Caco-2 (cell line): ENCODE data around the gene TLR10. TPM values are rescaled to one million over a fixed set of nuclear protein-coding genes. Genes with fewer than 3 reads are reported as not detected.

ENCODE experiments used
- BruUV-seq: library from RNA; stranded (reverse); fragments of 400-500 nt; replicated peaks from 2 replicates; lab custom pipeline; 2021; lab: Mats Ljungman, UMichigan
- CTCF ChIA-PET: fragments of 300-600 bp; sonication (Branson Sonifier 250); formaldehyde crosslinking; loops from one replicate; lab custom pipeline; 2022; ENCODE audit warnings: antibody characterized with exemption; lab: Charles Lee
- POLR2A ChIA-PET: fragments of 300-600 bp; sonication (Branson Sonifier 250); formaldehyde crosslinking; loops from one replicate; lab custom pipeline; 2022; ENCODE audit warnings: antibody characterized with exemption; lab: Charles Lee
- DNase-seq, 2 experiments: peaks; one replicate each; pipeline versions ENCODE4 v3.0.0 to v3.0.0-alpha.2; 2020 to 2022
- H3K27me3 ChIP-seq: replicated peaks from 2 replicates; pipeline ENCODE4 v1.6.0; 2011; ENCODE audit warnings: low read length; ENCODE audit not compliant: control insufficient read depth, insufficient read depth
- H3K36me3 ChIP-seq: 2 replicates; pipeline ENCODE4 v1.5.1; 2011; ENCODE audit warnings: low read length; ENCODE audit not compliant: control insufficient read depth, insufficient read depth
- H3K4me1 ChIP-seq: fragments of 250-450 bp; sonication (Bioruptor Pico); 2 replicates; pipeline ENCODE4 v1.5.1; 2020; ENCODE audit warnings: mild to moderate bottlenecking
- H3K4me3 ChIP-seq: 2 replicates; pipeline ENCODE4 v1.5.1; 2011; ENCODE audit warnings: low read depth, mild to moderate bottlenecking, control low read depth, low read length
- H3K9me3 ChIP-seq: fragments of 250-450 bp; sonication (Bioruptor Pico); 2 replicates; pipeline ENCODE4 v1.5.1; 2020; ENCODE audit warnings: mild to moderate bottlenecking, moderate library complexity
- H3K27ac Mint-ChIP-seq: one replicate; pipeline ENCODE4 v1.8.0; 2022; ENCODE audit warnings: mixed read lengths; ENCODE audit not compliant: unreplicated experiment
- H3K27me3 Mint-ChIP-seq: one replicate; pipeline ENCODE4 v1.8.0; 2022; ENCODE audit warnings: mixed read lengths; ENCODE audit not compliant: insufficient read depth, unreplicated experiment
- H3K36me3 Mint-ChIP-seq: one replicate; pipeline ENCODE4 v1.8.0; 2022; ENCODE audit warnings: mild to moderate bottlenecking, mixed read lengths; ENCODE audit not compliant: insufficient read depth, unreplicated experiment
- H3K4me1 Mint-ChIP-seq: one replicate; pipeline ENCODE4 v1.8.0; 2022; ENCODE audit warnings: low read depth, mixed read lengths; ENCODE audit not compliant: unreplicated experiment
- H3K4me3 Mint-ChIP-seq: one replicate; pipeline ENCODE4 v1.8.0; 2022; ENCODE audit warnings: mild to moderate bottlenecking, moderate library complexity, mixed read lengths; ENCODE audit not compliant: unreplicated experiment
- H3K9me3 Mint-ChIP-seq: one replicate; pipeline ENCODE4 v1.8.0; 2022; ENCODE audit warnings: mixed read lengths; ENCODE audit not compliant: unreplicated experiment
- CTCF ChIP-seq, 2 experiments: fragments of 200-600 bp in 1 of 2; IDR thresholded peaks; 1 replicate in 1 of 2; 2 replicates in 1 of 2; pipeline versions ENCODE4 v1.5.1 to v1.8.0; 2011 to 2022; ENCODE audit warnings: antibody characterized with exemption in 1 of 2, control low read depth in 1 of 2, inconsistent platforms in 1 of 2, low read depth in 1 of 2, low read length in 1 of 2, mild to moderate bottlenecking in 1 of 2, moderate library complexity in 1 of 2; ENCODE audit not compliant: insufficient read depth in 1 of 2, severe bottlenecking in 1 of 2, unreplicated experiment in 1 of 2
- intact Hi-C: fragments of 100-400 bp; cut with micrococcal nuclease; formaldehyde crosslinking; loops from one replicate; pipeline ENCODE4 v1.10.0; 2022; ENCODE audit not compliant: unreplicated experiment
- total RNA-seq: library from RNA; stranded (reverse); gene quantifications from 2 replicates; pipeline ENCODE4 v1.2.3, GENCODE V29; 2022

TLR10 gene
- total RNA-seq, 1 experiment from 2014 or later: not detected

GRCh38 chr4:38735870-38736269, 46.9 kb downstream of the TLR10 start:
- no peak overlapping the region for H3K27ac Mint-ChIP-seq
- H3K36me3 Mint-ChIP-seq: no peaks in the 10 kb centered on the region
- H3K27me3 Mint-ChIP-seq: no peaks in the 10 kb centered on the region
- TF ChIP-seq CTCF (IDR thresholded peaks at IDR 0.05; ENCODE audit: insufficient read depth in 1 of 2, low read depth in 1 of 2, low read length in 1 of 2, severe bottlenecking in 1 of 2, unreplicated experiment in 1 of 2): no peak
- H3K4me3 Mint-ChIP-seq: no peak overlapping the region
- ChIA-PET POLR2A (no interaction called here), CTCF (interaction anchor here (2.0 kb wide), 1 partner anchor 47 kb away, joined by 5 read pairs; the partner anchor contains the start of gene TLR10)
- intact Hi-C loops: no loop called here
- peaks cover 21% of the 10 kb centered on the region for H3K9me3 Mint-ChIP-seq
- DNase-seq: no peak
- H3K27me3 ChIP-seq: no peaks in the 10 kb centered on the region
- no peaks in the 10 kb centered on the region for H3K36me3 ChIP-seq
- H3K4me1 Mint-ChIP-seq: no peaks in the 10 kb centered on the region
- H3K4me3 ChIP-seq: no peak overlapping the region
- H3K9me3 ChIP-seq: no peaks in the 10 kb centered on the region
- BruUV-seq: no TSS peak
- H3K4me1 ChIP-seq: no peaks in the 10 kb centered on the region

DNA sequence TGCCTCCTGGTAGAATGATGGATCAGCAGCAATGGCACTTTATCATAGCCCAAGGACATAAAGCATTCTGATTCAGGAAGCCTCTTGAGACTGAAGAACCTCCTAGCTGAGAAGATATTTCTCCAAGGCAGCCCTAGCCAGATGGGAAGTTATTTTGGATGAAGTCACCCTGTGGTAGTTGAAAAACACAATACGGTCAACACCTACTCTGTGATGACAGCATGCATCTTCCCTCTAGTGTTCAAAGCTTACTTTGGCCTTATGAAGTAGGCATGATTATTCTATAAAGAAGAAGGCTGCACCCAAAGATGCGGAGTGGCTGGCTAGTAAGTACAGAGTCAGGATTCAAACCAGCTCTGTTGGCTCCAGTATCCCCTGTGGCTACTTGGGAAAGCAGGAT, 47.9 kb downstream of the TLR10 start:
- Histone ChIP-seq H3K36me3 (no peaks in the 10 kb centered on the region), H3K27me3 (no peaks in the 10 kb centered on the region), H3K4me1 (no peaks in the 10 kb centered on the region), H3K4me3 (no peak overlapping the region), H3K9me3 (no peaks in the 10 kb centered on the region)
- ChIA-PET POLR2A (no interaction called here), CTCF (interaction anchor here (0.6 to 2.0 kb wide), 2 partner anchors 48 to 513 kb away, joined by 4 to 5 read pairs; partner anchors contain the start of gene TLR10)
- intact Hi-C loops: loop anchor here (5.0 kb wide), 1 partner anchor 668 kb away; no protein-coding TSS in a partner anchor
- Mint-ChIP-seq H3K27ac (no peak overlapping the region), H3K9me3 (peaks cover 21% of the 10 kb centered on the region), H3K36me3 (no peaks in the 10 kb centered on the region), H3K4me3 (no peak overlapping the region), H3K27me3 (no peaks in the 10 kb centered on the region), H3K4me1 (no peaks in the 10 kb centered on the region)
- no peak for TF ChIP-seq CTCF (IDR thresholded peaks at IDR 0.05; ENCODE audit: insufficient read depth in 1 of 2, low read depth in 1 of 2, low read length in 1 of 2, severe bottlenecking in 1 of 2, unreplicated experiment in 1 of 2)
- DNase-seq: no peak
- no TSS peak for BruUV-seq

DNA sequence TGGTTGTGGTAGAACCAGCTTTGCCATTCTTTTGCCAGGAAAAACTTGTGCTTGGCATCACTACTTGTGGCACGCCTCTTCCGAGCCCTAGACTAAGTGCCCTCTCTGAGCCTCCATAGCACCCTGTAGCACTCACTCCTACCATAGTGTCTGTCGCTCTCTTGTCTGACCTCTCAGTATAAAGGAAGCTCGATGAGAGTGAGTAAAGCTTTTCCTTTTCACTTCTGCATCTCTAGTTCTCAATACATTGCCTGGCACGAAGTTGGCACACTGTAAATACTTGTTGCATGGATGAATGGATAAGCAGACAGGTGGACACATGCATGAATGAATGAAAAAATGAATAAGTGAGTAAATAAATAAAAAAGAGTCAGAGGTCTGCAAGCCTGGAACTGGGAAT, 48.3 kb downstream of the TLR10 start:
- Mint-ChIP-seq H3K9me3 (peaks cover 21% of the 10 kb centered on the region), H3K27me3 (no peaks in the 10 kb centered on the region), H3K4me3 (no peak overlapping the region), H3K27ac (no peak overlapping the region), H3K4me1 (no peaks in the 10 kb centered on the region), H3K36me3 (no peaks in the 10 kb centered on the region)
- H3K9me3 ChIP-seq: no peaks in the 10 kb centered on the region
- H3K27me3 ChIP-seq: no peaks in the 10 kb centered on the region
- ChIA-PET POLR2A (no interaction called here), CTCF (interaction anchor here (0.6 to 2.0 kb wide), 2 partner anchors 48 to 512 kb away, joined by 4 to 5 read pairs; partner anchors contain the start of gene TLR10)
- DNase-seq: no peak
- no peak overlapping the region for H3K4me3 ChIP-seq
- H3K36me3 ChIP-seq: no peaks in the 10 kb centered on the region
- BruUV-seq: no TSS peak
- intact Hi-C loops: loop anchor here (5.0 kb wide), 1 partner anchor 667 kb away; no protein-coding TSS in a partner anchor
- TF ChIP-seq CTCF (IDR thresholded peaks at IDR 0.05; ENCODE audit: insufficient read depth in 1 of 2, low read depth in 1 of 2, low read length in 1 of 2, severe bottlenecking in 1 of 2, unreplicated experiment in 1 of 2): no peak
- no peaks in the 10 kb centered on the region for H3K4me1 ChIP-seq
